Neuronal stem cell (in vitro differentiated cells): Measurements from ENCODE around the gene RPS24.
A peak's percentile ranks its signal among the peaks of the same experiment; 100 is the strongest.

ENCODE experiments used
- DNase-seq: peaks from one replicate; pipeline ENCODE4 v3.0.0-alpha.2; 2013; ENCODE audit warnings: low spot score
- H2AFZ ChIP-seq: one replicate; pipeline ENCODE4 v1.6.1; 2013; ENCODE audit warnings: mild to moderate bottlenecking, low read length, inconsistent platforms
- H2AK5ac ChIP-seq: 2 replicates; pipeline ENCODE4 v1.6.1; 2013; ENCODE audit warnings: low read depth, mild to moderate bottlenecking, inconsistent platforms, low read length, moderate library complexity, mixed read lengths
- H2BK120ac ChIP-seq: 2 replicates; pipeline ENCODE4 v1.6.1; 2013; ENCODE audit warnings: low read depth, mild to moderate bottlenecking, inconsistent platforms, low read length, moderate library complexity, mixed read lengths
- H2BK12ac ChIP-seq: one replicate; pipeline ENCODE4 v1.6.1; 2013; ENCODE audit warnings: low read length, inconsistent platforms
- H2BK15ac ChIP-seq: 2 replicates; pipeline ENCODE4 v1.6.1; 2013; ENCODE audit warnings: mild to moderate bottlenecking, low read length, inconsistent platforms, mixed read lengths
- H2BK5ac ChIP-seq: one replicate; pipeline ENCODE4 v1.6.1; 2013; ENCODE audit warnings: inconsistent platforms, mild to moderate bottlenecking, low read length, moderate library complexity
- H3K14ac ChIP-seq: one replicate; pipeline ENCODE4 v1.6.1; 2013; ENCODE audit warnings: low read length, inconsistent platforms
- H3K18ac ChIP-seq: 2 replicates; pipeline ENCODE4 v1.6.1; 2013; ENCODE audit warnings: low read length, inconsistent platforms
- H3K23ac ChIP-seq: 2 replicates; pipeline ENCODE4 v1.6.1; 2013; ENCODE audit warnings: low read depth, mild to moderate bottlenecking, mixed read lengths, low read length, inconsistent platforms; ENCODE audit not compliant: poor library complexity
- H3K27ac ChIP-seq: replicated peaks from 3 replicates; pipeline ENCODE4 v1.5.1; 2013; ENCODE audit warnings: low read length, inconsistent platforms
- H3K27me3 ChIP-seq, 3 experiments: 2 replicates each; pipeline ENCODE4 v1.6.1; 2013; ENCODE audit warnings: low read length in 3 of 3, mild to moderate bottlenecking in 2 of 3, inconsistent platforms in 1 of 3, low read depth in 1 of 3, mixed read lengths in 1 of 3, moderate library complexity in 1 of 3; ENCODE audit not compliant: control insufficient read depth in 3 of 3, insufficient read depth in 3 of 3
- H3K36me3 ChIP-seq, 2 donors: replicated peaks in 1 of 2; 2 replicates each; pipeline ENCODE4 v1.6.1; 2013; ENCODE audit warnings: low read length in 2 of 2; ENCODE audit not compliant: control insufficient read depth in 2 of 2, insufficient read depth in 2 of 2
- H3K4ac ChIP-seq: 2 replicates; pipeline ENCODE4 v1.6.1; 2013; ENCODE audit warnings: inconsistent platforms, mild to moderate bottlenecking, low read length, moderate library complexity
- H3K4me1 ChIP-seq, 2 donors: 1 replicate in 1 of 2; 2 replicates in 1 of 2; pipeline ENCODE4 v1.6.1; 2013; ENCODE audit warnings: low read length in 2 of 2, low read depth in 1 of 2; ENCODE audit not compliant: control insufficient read depth in 2 of 2, insufficient read depth in 1 of 2
- H3K4me2 ChIP-seq: one replicate; pipeline ENCODE4 v1.6.1; 2013; ENCODE audit warnings: mild to moderate bottlenecking, low read length, inconsistent platforms; ENCODE audit not compliant: insufficient read depth, poor library complexity, severe bottlenecking
- H3K4me3 ChIP-seq, 2 donors: 2 replicates each; pipeline ENCODE4 v1.5.1; 2013; ENCODE audit warnings: low read length in 2 of 2, mild to moderate bottlenecking in 2 of 2, inconsistent platforms in 1 of 2, moderate library complexity in 1 of 2
- H3K79me1 ChIP-seq: one replicate; pipeline ENCODE4 v1.6.1; 2013; ENCODE audit warnings: low read depth, mild to moderate bottlenecking, inconsistent platforms, low read length, moderate library complexity
- H3K9ac ChIP-seq: one replicate; pipeline ENCODE4 v1.6.1; 2013; ENCODE audit warnings: mild to moderate bottlenecking, low read depth, low read length, inconsistent platforms; ENCODE audit not compliant: poor library complexity
- H3K9me3 ChIP-seq, 2 donors: replicated peaks in 1 of 2; 2 replicates each; pipeline versions ENCODE3 to v1.6.1; 2013; ENCODE audit warnings: low read length in 2 of 2, mild to moderate bottlenecking in 2 of 2, inconsistent platforms in 1 of 2, low read depth in 1 of 2, mixed read lengths in 1 of 2, moderate library complexity in 1 of 2; ENCODE audit not compliant: control insufficient read depth in 2 of 2, insufficient read depth in 1 of 2
- H4K8ac ChIP-seq: one replicate; pipeline ENCODE4 v1.6.1; 2013; ENCODE audit warnings: low read depth, mild to moderate bottlenecking, inconsistent platforms, low read length, moderate library complexity
- H4K91ac ChIP-seq: one replicate; pipeline ENCODE4 v1.6.1; 2013; ENCODE audit warnings: low read length, low read depth, mild to moderate bottlenecking, inconsistent platforms; ENCODE audit not compliant: poor library complexity
- WGBS, 2 donors: extraction: QIAGEN DNeasy Blood & Tissue Kit; methylation state at CpG; one replicate each; pipeline ENCODE4 v1.1.7; 2013; ENCODE audit warnings: missing lambda C conversion rate in 2 of 2, mixed read lengths in 1 of 2; ENCODE audit not compliant: insufficient read length in 2 of 2, insufficient replicate concordance in 1 of 2; ENCODE audit errors: extremely low coverage in 2 of 2; 5-methylcytosine and 5-hydroxymethylcytosine counted together

Gene RPS24

GRCh38 chr10:78045237-78045636, 11.6 kb downstream of the RPS24 start:
- no peak overlapping the region for H2BK120ac ChIP-seq
- H3K4me2 ChIP-seq, result no peak overlapping the region
- peaks cover 25 to 35% of the 10 kb centered on the region in 2 donors for H3K36me3 ChIP-seq
- H3K23ac ChIP-seq, result no peak overlapping the region
- no peak overlapping the region for H3K9ac ChIP-seq
- H2BK15ac ChIP-seq, result no peak overlapping the region
- H2AK5ac ChIP-seq, result no peak overlapping the region
- no CpG with 5 or more reads among the region's 10 CpGs for WGBS, 2 donors
- no peak overlapping the region for H3K4ac ChIP-seq
- no peaks in the 10 kb centered on the region for H3K27me3 ChIP-seq
- no peak overlapping the region for H3K18ac ChIP-seq
- no peak overlapping the region for H4K8ac ChIP-seq
- no peak overlapping the region for H2BK12ac ChIP-seq
- H2AFZ ChIP-seq, result no peak overlapping the region
- H4K91ac ChIP-seq, result no peak overlapping the region
- H3K4me3 ChIP-seq, result no peak overlapping the region
- H3K9me3 ChIP-seq, result no peaks in the 10 kb centered on the region
- no peaks in the 10 kb centered on the region for H3K79me1 ChIP-seq
- H3K4me1 ChIP-seq, result peaks cover 4 to 5% of the 10 kb centered on the region in 2 donors
- DNase-seq, result no peak
- H2BK5ac ChIP-seq, result no peak overlapping the region
- H3K14ac ChIP-seq, result no peak overlapping the region
- no peak overlapping the region for H3K27ac ChIP-seq

DNA sequence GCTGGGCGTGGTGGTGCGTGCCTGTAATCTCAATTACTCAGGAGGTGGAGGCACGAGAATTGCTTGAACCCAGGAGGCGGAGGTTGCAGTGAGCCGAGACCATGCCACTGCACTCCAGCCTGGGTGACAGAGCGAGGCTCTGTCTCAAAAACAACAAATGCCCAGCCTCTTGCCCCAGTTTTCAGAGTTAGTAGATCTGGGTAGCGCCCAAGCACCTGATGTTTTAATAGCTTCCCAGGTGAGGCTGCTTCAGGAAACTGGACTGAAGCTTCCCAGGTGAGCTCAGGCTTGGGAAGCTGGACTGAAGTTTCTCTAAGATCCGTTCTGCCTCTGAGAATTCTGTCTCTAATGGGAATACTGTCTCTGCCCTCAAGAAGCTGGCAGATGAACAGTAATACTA, 12.2 kb downstream of the RPS24 start:
- H2BK15ac ChIP-seq, result no peak overlapping the region
- peaks cover 4 to 5% of the 10 kb centered on the region in 2 donors for H3K4me1 ChIP-seq
- H3K14ac ChIP-seq, result no peak overlapping the region
- DNase-seq, result no peak
- WGBS, 2 donors, result no CpG with 5 or more reads among the region's 8 CpGs
- H2AFZ ChIP-seq, result no peak overlapping the region
- no peak overlapping the region for H4K8ac ChIP-seq
- no peaks in the 10 kb centered on the region for H3K79me1 ChIP-seq
- H3K27me3 ChIP-seq, result no peaks in the 10 kb centered on the region
- H3K9ac ChIP-seq, result no peak overlapping the region
- no peak overlapping the region for H3K18ac ChIP-seq
- no peak overlapping the region for H2BK12ac ChIP-seq
- no peak overlapping the region for H4K91ac ChIP-seq
- no peaks in the 10 kb centered on the region for H3K9me3 ChIP-seq
- no peak overlapping the region for H2AK5ac ChIP-seq
- no peak overlapping the region for H3K23ac ChIP-seq
- no peak overlapping the region for H3K4ac ChIP-seq
- no peak overlapping the region for H2BK120ac ChIP-seq
- H3K36me3 ChIP-seq, result peaks cover 21 to 29% of the 10 kb centered on the region in 2 donors
- H3K27ac ChIP-seq, result no peak overlapping the region
- H2BK5ac ChIP-seq, result no peak overlapping the region
- no peak overlapping the region for H3K4me2 ChIP-seq
- H3K4me3 ChIP-seq, result no peak overlapping the region

DNA sequence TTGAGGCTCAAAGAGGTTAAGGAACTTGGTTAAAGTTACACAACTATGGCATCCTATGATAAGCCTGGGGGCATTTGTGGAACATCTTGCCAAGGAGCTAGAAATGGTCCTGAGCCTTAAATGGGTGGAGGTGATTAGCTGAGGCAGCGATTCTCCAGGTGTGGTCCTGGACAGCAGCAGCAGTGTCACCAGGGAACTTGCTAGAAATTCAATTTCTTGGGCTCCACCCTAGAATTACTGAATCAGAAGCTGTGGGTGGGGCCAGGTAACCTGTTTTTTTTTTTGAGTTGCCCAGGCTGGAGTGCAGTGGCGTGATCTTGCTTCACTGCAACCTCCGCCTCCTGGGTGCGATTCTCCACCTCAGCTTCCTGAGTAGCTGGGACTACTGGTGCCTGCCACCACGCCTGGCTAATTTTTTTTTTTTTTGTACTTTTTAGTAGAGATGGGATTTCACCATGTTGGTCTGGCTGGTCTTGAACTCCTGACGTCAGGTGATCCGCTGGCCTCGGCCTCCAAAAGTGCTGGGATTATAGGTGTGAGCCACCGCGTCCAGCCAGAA, 13.1 kb downstream of the RPS24 start:
- H4K8ac ChIP-seq, result no peak overlapping the region
- no peak overlapping the region for H2AK5ac ChIP-seq
- WGBS, 2 donors, result no CpG with 5 or more reads among the region's 10 CpGs
- peaks cover 4 to 5% of the 10 kb centered on the region in 2 donors for H3K4me1 ChIP-seq
- peaks cover 11 to 19% of the 10 kb centered on the region in 2 donors for H3K36me3 ChIP-seq
- H2BK120ac ChIP-seq, result no peak overlapping the region
- no peaks in the 10 kb centered on the region for H3K79me1 ChIP-seq
- no peak overlapping the region for H3K18ac ChIP-seq
- no peak for DNase-seq
- no peak overlapping the region for H3K14ac ChIP-seq
- no peak overlapping the region for H3K4ac ChIP-seq
- H2BK12ac ChIP-seq, result no peak overlapping the region
- no peak overlapping the region for H3K27ac ChIP-seq
- no peak overlapping the region for H3K23ac ChIP-seq
- H3K27me3 ChIP-seq, result no peaks in the 10 kb centered on the region
- H2BK5ac ChIP-seq, result no peak overlapping the region
- H3K4me2 ChIP-seq, result no peak overlapping the region
- H4K91ac ChIP-seq, result no peak overlapping the region
- H3K4me3 ChIP-seq, result no peak overlapping the region
- no peaks in the 10 kb centered on the region for H3K9me3 ChIP-seq
- H3K9ac ChIP-seq, result no peak overlapping the region
- no peak overlapping the region for H2AFZ ChIP-seq
- H2BK15ac ChIP-seq, result no peak overlapping the region

DNA sequence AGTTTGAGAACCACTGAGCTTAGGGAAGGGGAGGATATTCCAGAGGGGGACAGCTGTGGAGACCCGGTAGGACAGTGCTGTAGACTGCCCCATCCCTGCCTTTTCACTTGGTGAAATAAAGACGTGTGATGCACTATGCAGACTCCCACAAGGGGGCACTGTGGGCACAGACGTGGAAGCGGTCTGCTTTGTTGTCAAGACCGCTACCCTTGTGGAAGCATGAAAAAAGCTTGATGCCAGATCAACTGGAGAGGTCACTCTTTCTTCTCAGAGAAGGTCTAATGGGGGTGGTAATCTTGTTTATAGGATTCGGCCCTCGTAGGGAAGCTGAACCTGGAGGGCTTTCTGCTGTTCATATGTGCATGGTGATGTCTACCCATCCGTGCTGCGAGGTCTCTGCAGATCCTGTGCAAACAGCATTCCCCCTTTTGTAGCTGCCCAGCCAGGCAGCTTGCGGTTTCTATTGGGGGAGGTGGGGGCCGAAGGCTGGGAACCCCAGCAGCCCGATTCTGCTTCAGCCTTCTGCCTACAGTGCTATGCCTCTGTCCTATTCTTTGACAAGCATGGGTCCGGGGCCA, 13.7 kb downstream of the RPS24 start:
- no peak overlapping the region for H3K4me3 ChIP-seq
- no peak overlapping the region for H3K9ac ChIP-seq
- no peak overlapping the region for H2AK5ac ChIP-seq
- no peak overlapping the region for H3K23ac ChIP-seq
- H3K18ac ChIP-seq, result peak overlapping the region; percentile 69
- H2BK5ac ChIP-seq, result peak overlapping the region; percentile 62
- H3K4ac ChIP-seq, result no peak overlapping the region
- no peak overlapping the region for H3K4me2 ChIP-seq
- WGBS, 2 donors, result no CpG with 5 or more reads among the region's 13 CpGs
- no peak overlapping the region for H2BK12ac ChIP-seq
- H2BK120ac ChIP-seq, result no peak overlapping the region
- H2BK15ac ChIP-seq, result no peak overlapping the region
- H3K4me1 ChIP-seq, result peaks cover 4 to 5% of the 10 kb centered on the region in 2 donors
- H3K79me1 ChIP-seq, result no peaks in the 10 kb centered on the region
- no peak overlapping the region for H4K8ac ChIP-seq
- peak; percentile 87 for DNase-seq
- peaks cover 6 to 13% of the 10 kb centered on the region in 2 donors for H3K36me3 ChIP-seq
- H3K9me3 ChIP-seq, result no peaks in the 10 kb centered on the region
- H3K27me3 ChIP-seq, result no peaks in the 10 kb centered on the region
- peak overlapping the region; percentile 83 for H2AFZ ChIP-seq
- H4K91ac ChIP-seq, result no peak overlapping the region
- H3K27ac ChIP-seq, result no peak overlapping the region
- no peak overlapping the region for H3K14ac ChIP-seq
